ENCODE data around the gene DGUOK. TPM values are rescaled to one million over a fixed set of nuclear protein-coding genes. Genes with fewer than 3 reads are reported as not detected.
"Not testable (repeated sequence)": the region's sequence is repeated elsewhere in the genome, so short reads cannot be mapped to it uniquely, and the experiment has no call there.

Gene DGUOK
- total RNA-seq, result 47.8 and 51.3 TPM in 2 replicates

DNA sequence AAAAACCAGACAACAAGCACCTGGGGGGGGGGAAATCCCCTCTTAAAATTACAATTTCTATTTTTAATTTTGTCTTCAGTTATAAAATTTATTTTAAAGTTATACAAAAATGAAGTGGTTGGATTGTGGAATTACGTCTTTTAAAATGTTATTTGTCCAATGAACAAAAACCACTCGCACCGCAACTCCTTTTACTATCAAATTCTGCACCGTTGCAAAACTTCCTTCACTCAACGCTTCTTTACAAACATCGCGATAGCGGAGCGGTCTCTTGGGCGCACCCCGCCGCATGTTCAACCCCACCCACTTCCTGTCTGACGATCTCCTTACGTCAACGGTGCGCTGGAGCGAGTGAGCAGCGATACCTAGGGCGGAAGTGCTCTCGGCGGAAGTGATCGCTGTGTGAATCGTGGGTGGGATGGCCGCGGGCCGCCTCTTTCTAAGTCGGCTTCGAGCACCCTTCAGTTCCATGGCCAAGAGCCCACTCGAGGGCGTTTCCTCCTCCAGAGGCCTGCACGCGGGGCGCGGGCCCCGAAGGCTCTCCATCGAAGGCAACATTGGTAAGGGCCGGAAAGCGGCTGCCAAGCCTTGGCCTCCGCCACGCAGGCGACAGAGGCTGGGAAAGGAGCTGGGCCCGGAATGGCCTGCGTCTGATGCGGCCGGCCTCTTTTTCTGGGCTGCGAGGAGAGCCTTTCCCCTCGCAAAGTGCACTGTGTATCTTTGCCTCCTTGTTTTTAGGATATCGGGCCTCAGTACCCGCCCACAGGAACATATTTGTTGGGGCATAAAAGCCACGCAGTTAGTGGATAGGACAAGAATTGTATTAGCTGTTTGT lies at the start of gene DGUOK:
Gene DGUOK, plus strand, starts transcription at position 388 of the 835 bp plus-strand sequence. Its CDS starts 31 bp downstream, at position 419.
- DNase-seq (ENCODE audit: low read depth in 2 of 2), result peak; percentile 99

DNA sequence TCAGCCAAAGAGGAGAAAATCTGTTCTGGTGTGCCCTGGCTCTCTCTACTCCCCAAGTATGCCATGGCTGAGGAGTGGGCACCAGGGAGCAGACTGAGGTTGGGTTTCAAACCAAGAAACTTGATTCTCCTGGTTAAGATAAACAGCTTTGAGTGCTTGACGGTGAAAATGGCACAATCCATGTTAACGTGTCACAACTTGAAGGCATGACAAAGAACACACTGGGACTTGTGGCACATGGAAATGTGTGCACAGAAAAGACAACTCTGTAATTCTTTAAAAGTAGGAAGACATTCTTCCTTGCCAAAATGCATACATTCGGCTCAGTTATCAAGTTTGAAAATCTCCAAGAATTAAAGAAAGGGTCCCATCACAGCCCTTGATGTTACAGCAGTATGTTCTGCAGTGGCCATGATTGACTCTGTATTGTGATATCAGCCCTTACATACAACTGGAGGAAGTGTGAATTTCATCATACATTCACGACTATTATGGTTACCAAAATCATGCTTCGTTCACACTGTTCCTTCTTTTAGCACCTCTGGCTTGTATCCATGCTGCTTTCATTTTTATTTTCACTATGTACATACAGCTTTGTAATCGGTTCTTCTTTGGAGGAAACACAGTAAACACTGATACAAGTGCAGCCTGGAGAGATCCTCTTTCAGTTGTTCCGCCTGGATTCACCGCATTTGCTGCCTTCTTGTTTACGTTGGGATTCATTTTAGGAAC lies 49.4 kb upstream of the DGUOK start:
- DNase-seq (ENCODE audit: low read depth in 2 of 2), result no peak

DNA sequence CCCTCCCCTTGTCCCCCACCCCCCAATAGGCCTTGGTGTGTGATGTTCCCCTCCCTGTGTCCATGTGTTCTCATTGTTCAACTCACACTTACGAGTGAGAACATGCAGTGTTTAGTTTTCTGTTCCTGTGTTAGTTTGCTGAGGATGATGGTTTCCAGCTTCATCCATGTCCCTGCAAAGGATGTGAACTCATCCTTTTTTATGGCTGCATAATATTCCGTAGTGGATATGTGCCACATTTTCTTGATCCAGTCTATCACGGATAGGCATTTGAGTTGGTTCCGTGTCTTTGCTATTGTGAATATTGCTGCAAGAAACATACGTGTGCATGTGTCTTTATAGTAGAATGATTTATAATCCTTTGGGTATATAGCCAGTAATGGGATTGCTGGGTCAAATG lies 48.7 kb upstream of the DGUOK start:
- DNase-seq (ENCODE audit: low read depth in 2 of 2), result not testable (repeated sequence)

DNA sequence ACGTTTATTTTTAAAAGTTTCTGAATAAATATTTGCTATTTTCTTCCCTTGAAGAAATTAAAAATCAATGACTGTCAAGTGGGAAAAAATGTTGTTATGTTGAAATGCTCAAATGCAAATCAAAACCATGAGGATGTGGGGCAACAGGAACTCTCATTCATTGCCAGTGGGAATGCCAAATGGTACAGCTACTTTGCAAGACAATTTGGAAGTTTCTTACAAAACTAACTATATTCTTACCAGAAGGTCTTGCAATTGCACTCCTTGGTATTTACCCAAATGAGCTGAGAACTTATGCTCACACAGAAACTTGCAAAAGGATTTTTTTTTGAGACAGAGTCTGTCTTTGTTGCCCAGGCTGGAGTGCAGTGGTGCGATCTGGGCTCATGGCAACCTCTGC lies 41.3 kb upstream of the DGUOK start:
- no peak for DNase-seq (ENCODE audit: low read depth in 2 of 2)

DNA sequence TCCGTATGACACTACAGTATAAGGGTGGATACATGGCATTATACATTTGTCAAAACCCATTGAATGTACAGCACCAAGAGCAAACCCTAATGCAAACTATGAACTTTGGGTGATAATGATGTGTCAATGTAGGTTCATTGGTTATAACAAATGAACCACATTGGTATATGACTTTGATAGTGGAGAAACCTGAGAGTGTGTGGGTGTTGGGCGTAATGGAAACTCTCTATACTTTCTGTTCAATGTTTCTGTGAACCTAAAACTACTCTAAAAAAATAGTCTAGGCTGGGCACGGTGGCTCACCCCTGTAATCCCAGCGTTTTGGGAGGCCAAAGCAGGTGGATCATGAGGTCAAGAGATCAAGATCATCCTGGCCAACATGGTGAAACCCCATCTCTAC lies 40.3 kb upstream of the DGUOK start:
- no peak for DNase-seq (ENCODE audit: low read depth in 2 of 2)

DNA sequence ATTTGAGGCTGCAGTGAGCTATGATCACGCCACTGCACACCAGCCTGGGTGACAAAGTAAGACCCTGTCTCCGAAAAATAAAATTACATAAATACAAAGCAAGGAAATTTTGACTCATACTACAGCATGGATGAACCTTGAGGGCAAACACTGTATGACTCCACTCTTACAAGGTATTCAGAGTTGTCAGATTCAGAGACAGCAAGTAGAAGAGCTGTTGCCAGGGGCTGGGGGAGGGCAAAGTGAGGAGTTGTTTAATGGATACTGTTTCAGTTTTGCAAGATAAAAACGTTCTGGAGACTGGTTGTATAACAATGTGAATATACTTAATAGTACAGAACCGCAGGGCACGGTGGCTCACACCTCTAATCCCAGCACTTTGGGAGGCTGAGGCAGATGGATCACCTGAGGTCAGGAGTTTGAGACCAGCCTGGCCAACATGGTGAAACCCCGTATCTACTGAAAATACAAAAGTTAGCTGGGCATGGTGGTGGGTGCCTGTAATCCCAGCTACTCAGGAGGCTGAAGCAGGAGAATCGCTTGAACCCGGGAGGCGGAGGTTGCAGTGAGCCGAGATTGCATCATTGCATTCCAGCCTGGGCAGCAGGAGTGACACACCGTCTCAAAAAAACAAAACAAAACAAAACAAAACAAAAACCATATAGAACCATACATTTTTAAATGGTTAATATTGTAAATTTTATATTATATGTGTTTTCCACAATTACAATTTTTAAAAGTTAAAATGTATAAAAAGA lies 38.9 kb upstream of the DGUOK start:
- not testable (repeated sequence) for DNase-seq (ENCODE audit: low read depth in 2 of 2)

DNA sequence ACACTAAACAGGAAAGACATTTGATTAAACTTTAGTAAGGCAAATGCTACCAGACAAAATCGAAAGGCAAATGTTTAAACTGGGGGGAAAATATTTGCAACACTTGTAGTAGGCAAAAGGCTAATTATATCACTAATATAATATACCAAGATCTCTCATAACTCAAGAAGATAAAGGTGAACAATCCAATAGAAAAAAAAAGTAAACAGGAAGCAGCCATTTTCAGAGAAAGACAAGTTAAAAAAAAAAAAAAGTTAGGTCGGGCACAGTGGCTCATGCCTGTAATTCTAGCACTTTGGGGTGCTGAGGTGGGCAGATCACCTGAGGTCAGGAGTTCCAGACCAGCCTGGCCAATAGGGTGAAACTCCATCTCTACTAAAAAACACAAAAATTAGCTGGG lies 38.3 kb upstream of the DGUOK start:
- DNase-seq (ENCODE audit: low read depth in 2 of 2), result no peak

DNA sequence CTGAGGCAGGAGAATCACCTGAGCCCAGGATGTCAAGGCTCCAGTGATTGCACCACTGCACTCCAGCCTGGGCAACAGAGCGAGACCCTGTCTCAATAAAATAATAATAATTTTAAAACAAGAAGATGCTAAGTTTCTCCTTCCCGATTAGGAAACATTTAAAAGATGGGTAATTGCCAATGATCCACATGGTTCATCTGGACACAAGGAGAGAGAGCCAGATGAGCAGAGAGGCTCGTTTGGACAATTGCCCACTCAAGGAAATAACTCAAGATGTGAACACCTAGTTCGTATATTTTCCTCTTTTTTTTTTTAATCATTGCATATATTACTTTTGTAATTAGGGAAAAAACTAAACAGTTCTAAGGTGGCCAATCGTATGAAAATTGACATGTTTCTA lies 37.5 kb upstream of the DGUOK start:
- DNase-seq (ENCODE audit: low read depth in 2 of 2), result no peak

DNA sequence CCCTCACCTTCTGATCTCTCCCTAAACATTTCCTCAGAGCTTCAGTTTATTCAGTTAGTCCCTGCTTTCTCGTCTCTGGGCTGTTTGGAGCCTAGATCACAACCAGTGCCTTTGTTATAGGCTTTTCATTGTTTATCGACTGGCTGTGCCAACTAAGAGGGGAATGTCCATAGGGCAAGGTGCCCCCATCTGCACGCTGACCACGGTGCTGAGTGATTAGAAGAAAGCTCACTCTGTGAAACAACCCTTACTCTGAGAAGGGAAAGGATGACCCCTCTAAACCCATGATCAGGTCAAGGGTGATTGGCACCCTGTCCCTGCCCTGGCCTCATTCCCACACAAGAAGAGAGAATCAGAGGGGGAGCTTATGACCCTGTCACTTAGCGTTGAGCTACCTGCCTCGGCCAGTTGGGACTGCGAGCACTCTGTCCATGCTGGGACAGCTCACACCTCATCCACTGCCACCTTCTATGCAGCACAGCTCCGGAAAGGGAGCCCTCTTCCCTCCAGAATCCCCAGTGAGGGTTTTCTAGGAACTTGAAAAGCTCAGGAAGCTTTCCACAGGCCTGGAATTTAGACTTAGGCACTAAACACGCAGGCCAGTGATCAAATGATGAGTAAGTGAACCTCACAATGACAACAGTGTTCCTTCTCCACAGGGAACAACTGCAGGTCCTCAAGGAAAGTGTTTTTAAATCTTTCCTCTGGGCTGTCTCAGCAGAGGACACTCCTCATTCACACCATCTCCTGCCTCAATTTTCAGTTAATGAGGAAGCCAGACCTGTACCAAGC lies 36.2 kb upstream of the DGUOK start:
- DNase-seq (ENCODE audit: low read depth in 2 of 2), result no peak

DNA sequence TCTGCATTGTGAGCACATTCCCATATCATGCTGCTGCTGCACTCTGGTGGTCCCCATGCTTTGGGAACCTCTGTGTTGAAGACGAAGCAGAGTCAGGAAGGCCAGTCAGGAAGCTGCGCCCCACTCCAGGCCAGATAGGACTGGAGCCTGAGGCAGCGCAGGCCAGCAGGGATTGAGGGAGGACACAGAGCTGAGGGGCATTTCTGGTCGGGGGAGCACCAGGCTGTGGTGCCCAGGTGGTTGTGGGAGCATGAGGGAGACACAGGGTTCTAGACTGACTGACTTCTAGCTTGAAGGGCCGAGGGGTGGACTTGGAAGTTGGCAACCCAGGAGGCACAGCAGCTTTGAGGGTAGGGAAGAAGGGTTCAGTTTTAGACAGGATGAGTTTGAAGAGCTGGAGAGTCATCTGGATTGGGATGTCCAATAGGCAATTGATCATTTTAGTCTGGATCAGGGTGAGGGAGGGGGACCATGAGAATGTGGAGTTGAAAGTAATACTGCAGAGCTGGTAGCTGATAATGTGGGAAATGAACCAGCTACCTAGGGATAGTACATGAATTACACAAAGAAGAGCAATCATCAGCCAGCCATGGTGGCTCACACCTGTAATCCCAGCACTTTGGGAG lies 35.3 kb upstream of the DGUOK start:
- no peak for DNase-seq (ENCODE audit: low read depth in 2 of 2)

DNA sequence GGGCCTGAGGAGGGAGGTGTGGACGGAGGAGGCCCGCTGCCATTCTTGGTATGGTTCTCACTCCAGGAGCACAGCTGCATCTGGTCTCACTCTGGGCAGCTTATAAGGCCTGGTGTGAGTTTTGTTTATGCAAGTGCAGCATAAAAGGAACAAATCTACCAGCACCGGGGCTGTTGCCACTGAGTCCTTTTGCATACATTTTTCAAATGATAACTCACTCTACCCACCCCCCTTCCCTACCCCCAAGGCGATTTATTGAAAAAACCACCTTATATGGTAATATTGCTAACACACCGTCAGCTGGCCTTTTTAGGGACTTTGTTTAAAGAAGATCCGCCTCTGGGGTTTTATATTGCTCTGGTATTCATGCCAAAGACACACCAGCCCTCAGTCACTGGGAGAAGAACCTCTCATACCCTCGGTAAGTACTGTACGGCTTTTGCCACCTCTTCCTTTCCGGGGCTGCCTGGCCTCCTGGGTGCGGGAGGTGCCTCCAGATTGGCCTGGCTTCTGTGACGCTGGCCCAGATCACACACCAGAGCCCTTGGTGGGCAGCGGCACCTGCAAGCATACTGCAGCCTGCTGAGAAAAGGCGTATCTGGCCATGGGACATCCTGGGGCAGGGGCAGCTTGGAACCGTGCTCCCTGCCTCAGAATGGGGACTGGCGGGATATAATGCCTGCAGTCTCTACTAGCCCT lies 33.9 kb upstream of the DGUOK start, which contains the start of gene ACTG2:
Gene ACTG2, plus strand, starts transcription at position 378 of the 699 bp plus-strand sequence. CDS start 8,304 bp downstream, outside the sequence.
- DNase-seq (ENCODE audit: low read depth in 2 of 2), result no peak

DNA sequence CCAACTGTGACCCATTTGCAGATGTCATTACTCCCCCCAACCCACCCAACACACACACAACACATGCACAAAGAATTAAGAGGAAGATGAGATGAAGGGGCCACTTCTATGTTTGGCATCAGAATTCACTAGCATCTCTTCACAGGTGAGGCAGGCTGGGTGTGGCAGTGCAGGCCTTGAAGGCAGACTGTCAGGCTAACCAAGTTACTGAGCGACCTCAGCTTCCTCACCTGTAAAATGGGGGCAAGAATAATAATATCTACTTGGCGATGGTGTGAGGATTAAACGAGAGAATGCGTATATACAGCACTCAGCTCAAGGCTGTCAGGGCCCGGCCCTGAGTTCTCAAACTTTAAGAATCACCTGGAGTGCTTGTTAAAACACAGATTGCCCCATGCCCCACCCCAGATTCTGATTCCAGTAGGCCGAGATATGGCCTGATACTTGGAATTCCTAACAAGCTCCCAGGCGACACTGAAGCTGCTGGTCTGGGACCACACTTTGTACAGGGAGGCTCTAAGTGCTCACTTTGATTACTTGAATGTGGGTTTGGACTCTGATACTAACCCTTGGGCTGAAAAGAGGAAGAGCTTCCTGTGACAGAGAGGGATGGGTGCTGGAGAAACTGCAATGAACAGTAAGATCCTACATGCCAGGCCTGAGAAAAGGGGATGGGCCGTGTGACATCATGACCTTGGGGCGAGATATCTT lies 32.8 kb upstream of the DGUOK start:
- DNase-seq (ENCODE audit: low read depth in 2 of 2), result no peak

DNA sequence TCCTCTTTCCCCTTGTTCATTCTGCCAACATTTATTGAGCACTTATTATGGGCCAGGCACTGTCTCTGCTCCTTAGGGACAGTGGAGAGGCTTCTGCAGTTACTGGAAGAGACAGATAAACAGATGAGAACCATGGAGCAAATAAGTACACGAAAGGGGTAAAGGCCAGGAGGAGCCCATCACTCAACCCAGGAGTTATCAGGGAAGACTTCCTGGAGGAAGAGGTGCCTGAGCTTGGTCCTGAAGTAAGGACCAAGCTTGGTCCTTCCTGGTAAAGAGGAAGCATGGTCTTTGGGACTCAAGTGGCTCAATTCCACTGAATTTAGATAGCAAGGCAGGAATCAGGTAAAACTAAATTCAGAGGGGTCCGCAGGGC lies 32.2 kb upstream of the DGUOK start:
- no peak for DNase-seq (ENCODE audit: low read depth in 2 of 2)

DNA sequence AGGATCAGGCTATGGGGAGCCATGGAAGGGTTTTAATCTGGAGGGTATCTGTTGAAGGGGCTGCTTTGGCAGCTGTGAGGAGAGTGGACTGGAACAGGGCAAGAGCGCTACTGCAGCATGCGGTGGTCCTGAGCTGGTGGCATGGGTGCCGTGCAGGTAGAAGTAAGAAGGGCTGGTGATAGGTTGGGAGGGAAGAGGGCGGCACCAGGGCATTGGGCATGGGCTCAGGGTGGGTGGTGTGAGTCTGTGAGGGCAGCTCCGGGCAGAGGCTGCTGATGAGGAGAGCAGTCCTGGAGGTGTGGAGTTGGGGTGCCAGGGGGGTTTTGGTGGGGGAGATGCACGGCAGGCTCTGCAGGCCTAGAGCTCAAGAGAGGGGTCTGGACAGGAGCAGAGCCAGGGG lies 31.8 kb upstream of the DGUOK start:
- DNase-seq (ENCODE audit: low read depth in 2 of 2), result no peak

DNA sequence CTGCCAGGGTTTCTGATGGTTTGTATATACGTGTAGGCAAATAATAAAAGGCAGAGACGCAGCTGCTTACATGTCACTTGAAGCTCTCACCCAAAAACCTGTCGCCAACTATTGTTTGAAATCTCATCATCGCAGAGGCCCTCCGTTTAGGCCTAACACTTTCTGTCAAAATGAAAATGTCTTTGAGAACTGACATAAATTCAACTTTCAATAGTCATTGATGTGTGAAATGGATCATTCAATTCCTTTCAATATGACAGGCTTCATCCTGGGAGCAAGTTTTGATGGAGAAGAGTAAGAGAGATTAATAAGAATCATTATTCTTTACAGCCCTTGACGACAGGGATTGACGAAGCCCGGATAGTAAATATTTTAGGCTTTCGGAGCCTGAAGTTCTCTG lies 31.2 kb upstream of the DGUOK start:
- no peak for DNase-seq (ENCODE audit: low read depth in 2 of 2)

DNA sequence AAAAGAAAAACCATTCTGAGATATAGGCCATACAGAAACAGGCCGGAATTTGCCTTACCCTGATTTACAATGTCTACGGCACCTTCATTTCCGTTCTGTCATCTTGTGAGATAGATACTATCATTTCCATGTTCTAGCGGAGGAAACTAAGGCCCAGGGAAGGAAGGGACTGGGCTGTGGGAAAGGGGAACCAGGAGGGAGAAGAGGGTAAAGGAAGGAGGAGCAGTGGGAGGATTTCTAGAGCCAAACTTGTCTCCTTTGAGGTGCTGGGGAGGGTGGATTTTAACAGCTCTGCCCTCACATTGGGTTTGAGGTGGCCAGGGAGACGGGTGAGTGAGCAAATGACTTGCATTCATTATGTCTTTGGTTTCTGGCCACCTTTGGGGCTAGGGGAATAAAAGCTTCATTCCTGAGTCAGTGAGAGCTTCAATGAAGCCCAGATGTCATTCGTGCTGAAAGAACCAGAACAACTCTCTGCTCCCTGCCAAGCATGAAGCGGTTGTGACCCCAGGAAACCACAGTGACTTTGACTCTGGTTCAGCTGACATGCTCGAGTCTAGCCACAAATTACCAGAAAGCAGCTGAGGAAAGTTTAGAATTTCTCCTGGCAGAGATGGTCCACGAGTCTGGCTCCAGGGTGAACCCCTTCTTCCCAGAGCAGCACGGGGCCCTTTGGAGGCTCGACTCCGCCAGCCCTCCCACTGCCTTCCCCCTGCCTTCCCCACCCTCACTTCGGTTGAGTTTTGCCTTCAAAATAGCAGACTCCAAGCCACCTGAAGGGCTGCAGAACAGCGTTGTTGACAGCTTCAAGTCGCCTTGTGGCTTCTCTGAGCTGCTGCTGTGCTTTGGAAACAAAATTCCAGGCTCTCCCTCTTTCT lies 30.1 kb upstream of the DGUOK start:
- DNase-seq (ENCODE audit: low read depth in 2 of 2), result no peak

DNA sequence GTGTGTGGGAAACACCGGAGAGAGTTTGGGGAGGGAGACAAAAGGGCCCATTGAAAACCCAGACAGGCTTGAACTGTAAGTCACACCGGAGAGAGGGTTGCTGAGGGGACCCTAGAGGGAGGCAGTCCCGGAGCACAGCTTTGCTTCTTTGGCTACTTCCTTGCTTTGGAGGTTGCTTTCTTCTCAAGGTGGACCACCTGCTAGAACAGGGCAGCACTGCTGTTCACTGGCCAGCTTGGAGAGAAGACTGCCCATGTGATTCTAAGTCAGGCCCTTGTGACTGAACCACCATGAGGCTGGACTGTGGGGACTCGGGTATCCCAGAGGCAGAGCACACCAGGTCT lies 29.5 kb upstream of the DGUOK start:
- no peak for DNase-seq (ENCODE audit: low read depth in 2 of 2)

DNA sequence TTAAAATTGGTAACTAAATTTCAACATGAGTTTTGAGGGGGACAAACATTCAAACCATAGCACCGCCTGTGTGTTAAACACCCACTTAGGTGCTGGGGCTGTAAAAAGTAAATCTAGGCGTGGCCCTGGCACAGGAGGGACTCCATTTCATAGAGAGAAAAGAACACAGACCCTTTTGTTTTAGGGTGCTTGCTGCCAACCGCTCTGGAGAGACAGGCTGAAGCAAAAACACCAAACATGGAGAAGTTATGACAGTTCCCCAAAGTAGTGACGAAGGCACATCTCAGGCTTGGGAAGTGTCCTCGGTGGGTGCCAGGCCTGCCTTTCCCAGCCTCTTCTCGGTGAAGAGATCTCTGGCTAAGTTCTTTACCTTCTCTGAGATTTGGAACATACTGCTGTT lies 28.7 kb upstream of the DGUOK start:
- no peak for DNase-seq (ENCODE audit: low read depth in 2 of 2)
